Measurements from ENCODE around the gene AARSD1.
"Not testable (repeated sequence)": the region's sequence is repeated elsewhere in the genome, so short reads cannot be mapped to it uniquely, and the experiment has no call there.

Gene AARSD1

DNA sequence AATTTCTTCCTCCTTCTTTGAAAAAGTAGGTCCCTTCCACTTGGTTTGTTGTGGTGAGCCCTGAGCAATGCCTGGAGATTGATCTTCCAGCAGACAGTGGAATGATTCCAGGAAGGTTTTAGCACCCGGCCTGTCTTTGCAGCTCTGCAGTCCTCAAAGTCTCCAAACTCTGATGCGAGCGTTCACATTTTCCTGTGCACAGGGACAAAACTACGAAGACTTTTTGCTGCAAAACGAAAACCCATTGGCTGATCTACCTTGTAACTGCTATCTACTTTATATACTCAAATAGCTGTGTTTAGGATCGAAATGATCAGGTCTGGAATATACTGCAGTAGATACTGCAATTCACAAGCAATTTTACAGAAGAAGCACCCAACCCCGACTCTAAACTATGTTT lies 42.0 kb downstream of the AARSD1 start:
- ChIA-PET CTCF (interaction anchor here (0.6 kb wide), 1 partner anchor 13 kb away, joined by 3 read pairs; no protein-coding TSS in a partner anchor), POLR2A (interaction anchor here (0.9 to 1.9 kb wide), 2 partner anchors 30 to 98 kb away, joined by 3 to 6 read pairs; partner anchors contain the start of gene BECN1)
- no peak for DNase-seq (ENCODE audit: extremely low spot score)
- TF ChIP-seq ARNT (IDR thresholded peaks at IDR 0.05) (no peak), PKNOX1 (IDR thresholded peaks at IDR 0.05) (no peak), FOXA1 (IDR thresholded peaks at IDR 0.05) (no peak), ZNF384 (IDR thresholded peaks at IDR 0.05) (no peak), L3MBTL2 (conservative IDR thresholded peaks at IDR 0.05) (no peak), TARDBP (IDR thresholded peaks at IDR 0.05) (no peak)

DNA sequence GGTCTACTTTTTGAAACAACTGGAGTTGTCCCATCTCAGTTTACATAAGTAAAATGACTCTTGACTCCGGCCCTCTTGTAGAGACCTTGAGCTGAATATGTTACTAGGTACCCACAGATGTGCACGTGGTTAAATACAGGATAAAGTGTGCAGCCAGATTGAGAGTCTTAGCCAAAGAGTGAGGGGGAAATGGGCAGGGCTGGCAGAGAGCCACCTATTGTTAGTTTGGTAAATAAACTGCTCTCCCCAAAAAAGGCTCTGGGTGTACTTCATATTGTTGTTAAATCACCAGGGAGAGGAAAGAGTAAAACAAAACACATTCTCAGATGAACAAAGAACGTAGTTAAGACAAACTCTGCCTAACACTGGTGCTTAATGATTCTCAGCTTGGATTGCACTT lies 43.3 kb downstream of the AARSD1 start:
- no peak for DNase-seq (ENCODE audit: extremely low spot score)
- TF ChIP-seq PKNOX1 (IDR thresholded peaks at IDR 0.05) (no peak), NFRKB (IDR thresholded peaks at IDR 0.05) (no peak), L3MBTL2 (conservative IDR thresholded peaks at IDR 0.05) (no peak), FOXM1 (IDR thresholded peaks at IDR 0.05; ENCODE audit: borderline replicate concordance) (no peak), FOXA1 (IDR thresholded peaks at IDR 0.05) (no peak), BHLHE40 (IDR thresholded peaks at IDR 0.05; ENCODE audit: borderline replicate concordance) (no peak), ZNF384 (IDR thresholded peaks at IDR 0.05) (no peak), SUZ12 (IDR thresholded peaks at IDR 0.05) (no peak), ELF4 (IDR thresholded peaks at IDR 0.05) (no peak), TARDBP (IDR thresholded peaks at IDR 0.05) (no peak), CTBP1 (IDR thresholded peaks at IDR 0.05; ENCODE audit: borderline replicate concordance) (no peak), LEF1 (IDR thresholded peaks at IDR 0.05; ENCODE audit: borderline replicate concordance) (no peak), SP1 (IDR thresholded peaks at IDR 0.05) (no peak), FOXK2 (IDR thresholded peaks at IDR 0.05) (no peak), HDGF (IDR thresholded peaks at IDR 0.05; ENCODE audit: borderline replicate concordance) (no peak), ARNT (IDR thresholded peaks at IDR 0.05) (no peak)
- ChIA-PET POLR2A (interaction anchor here (0.7 to 2.5 kb wide), 5 partner anchors 8 to 96 kb away, joined by 3 to 10 read pairs (median 3); no protein-coding TSS in a partner anchor), CTCF (interaction anchor here (1.0 to 1.7 kb wide), 4 partner anchors 8 to 78 kb away, joined by 3 to 6 read pairs (median 3); partner anchors contain the start of gene AOC2)

GRCh38 chr17:42920106-42920900 lies 44.0 kb downstream of the AARSD1 start:
- CTCF ChIA-PET = interaction anchor here (1.0 to 1.7 kb wide), 4 partner anchors 8 to 77 kb away, joined by 3 to 6 read pairs (median 3); partner anchors contain the start of gene AOC2
- DNase-seq (ENCODE audit: extremely low spot score) = no peak
- TF ChIP-seq NFRKB (IDR thresholded peaks at IDR 0.05) (no peak), ARNT (IDR thresholded peaks at IDR 0.05) (no peak), FOXK2 (IDR thresholded peaks at IDR 0.05) (no peak), SUZ12 (IDR thresholded peaks at IDR 0.05) (no peak), TARDBP (IDR thresholded peaks at IDR 0.05) (no peak), HDGF (IDR thresholded peaks at IDR 0.05; ENCODE audit: borderline replicate concordance) (no peak), ELF4 (IDR thresholded peaks at IDR 0.05) (no peak), FOXA1 (IDR thresholded peaks at IDR 0.05) (no peak), FOXM1 (IDR thresholded peaks at IDR 0.05; ENCODE audit: borderline replicate concordance) (no peak), L3MBTL2 (conservative IDR thresholded peaks at IDR 0.05) (no peak), SP1 (IDR thresholded peaks at IDR 0.05) (no peak), BHLHE40 (IDR thresholded peaks at IDR 0.05; ENCODE audit: borderline replicate concordance) (no peak), PKNOX1 (IDR thresholded peaks at IDR 0.05) (no peak), LEF1 (IDR thresholded peaks at IDR 0.05; ENCODE audit: borderline replicate concordance) (no peak), CTBP1 (IDR thresholded peaks at IDR 0.05; ENCODE audit: borderline replicate concordance) (no peak), ZNF384 (IDR thresholded peaks at IDR 0.05) (no peak)
- POLR2A ChIA-PET = interaction anchor here (0.7 to 2.5 kb wide), 5 partner anchors 9 to 96 kb away, joined by 3 to 10 read pairs (median 3); no protein-coding TSS in a partner anchor

DNA sequence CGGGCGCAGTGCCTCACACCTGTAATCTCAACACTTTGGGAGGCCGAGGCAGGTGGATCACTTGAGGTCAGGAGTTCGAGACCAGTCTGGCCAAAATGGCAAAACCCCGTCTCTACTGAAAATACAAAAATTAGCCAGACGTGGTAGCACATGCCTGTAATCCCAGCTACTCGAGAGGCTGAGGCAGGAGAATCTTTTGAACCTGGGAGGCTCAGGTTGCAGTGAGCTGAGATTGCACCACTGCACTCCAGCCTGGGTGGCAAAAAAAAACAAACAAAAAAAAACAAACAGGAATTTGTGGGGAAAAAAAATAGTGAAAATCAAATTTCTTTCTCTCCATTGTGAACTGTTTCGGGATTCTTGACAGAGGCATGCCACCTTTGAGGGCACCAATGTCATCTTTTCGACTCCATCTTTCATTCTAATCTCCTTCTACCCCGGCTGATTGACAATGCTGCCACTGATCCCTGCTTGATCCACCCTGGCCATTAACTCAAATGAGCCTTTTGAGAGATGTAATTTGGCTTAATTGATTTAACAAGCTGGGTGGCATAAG lies 44.7 kb downstream of the AARSD1 start:
- DNase-seq (ENCODE audit: extremely low spot score) = not testable (repeated sequence)
- CTCF ChIA-PET = interaction anchor here (1.0 to 1.1 kb wide), 2 partner anchors 9 to 76 kb away, joined by 3 read pairs; no protein-coding TSS in a partner anchor
- POLR2A ChIA-PET = interaction anchor here (0.9 to 2.5 kb wide), 5 partner anchors 9 to 146 kb away, joined by 3 to 10 read pairs (median 4); partner anchors contain the start of gene VPS25

DNA sequence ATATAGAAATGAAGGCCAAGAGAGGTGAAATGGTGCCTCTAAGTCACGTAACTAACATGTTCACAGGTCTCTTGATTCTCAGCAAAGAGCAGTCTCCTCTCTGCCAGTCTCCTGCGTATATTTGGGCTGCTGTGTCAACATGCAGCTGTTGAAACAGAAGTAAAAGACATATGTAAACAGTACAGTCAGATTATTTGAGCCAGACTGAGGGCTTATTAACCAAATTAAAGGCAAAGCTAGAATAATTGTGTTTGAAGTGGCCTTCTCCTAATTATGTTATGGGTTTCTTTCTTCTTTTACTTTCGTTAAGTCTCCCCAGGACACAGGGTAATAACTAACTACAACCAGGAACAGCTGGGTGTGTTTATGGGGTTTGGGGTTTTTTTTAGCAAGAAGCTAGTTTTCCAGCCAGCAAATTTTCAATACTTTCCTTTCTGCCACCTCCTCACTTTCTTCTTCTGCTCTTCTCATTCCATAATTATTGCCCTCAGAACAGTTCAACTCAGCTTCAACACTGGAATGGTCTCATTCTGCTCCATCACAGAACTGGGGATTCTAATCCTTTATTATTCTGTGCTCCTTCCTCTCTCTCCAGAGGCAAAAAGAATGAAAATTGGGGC lies 45.2 kb downstream of the AARSD1 start:
- ChIA-PET POLR2A (interaction anchor here (0.9 to 2.5 kb wide), 3 partner anchors 10 to 146 kb away, joined by 4 to 10 read pairs (median 5); partner anchors contain the start of gene VPS25), CTCF (interaction anchor here (0.7 to 1.1 kb wide), 2 partner anchors 10 to 339 kb away, joined by 3 read pairs; no protein-coding TSS in a partner anchor)
- no peak for DNase-seq (ENCODE audit: extremely low spot score)
- TF ChIP-seq FOXM1 (IDR thresholded peaks at IDR 0.05; ENCODE audit: borderline replicate concordance) (no peak), FOXA1 (IDR thresholded peaks at IDR 0.05) (no peak), PKNOX1 (IDR thresholded peaks at IDR 0.05) (no peak), CTBP1 (IDR thresholded peaks at IDR 0.05; ENCODE audit: borderline replicate concordance) (no peak)
